NT2/D1 (cell line): Measurements from ENCODE around the gene KCTD15.

ENCODE experiments used
- SUZ12 ChIP-seq: IDR thresholded peaks from 2 replicates; pipeline ENCODE4 v1.6.1; 2011; ENCODE audit not compliant: insufficient read length, insufficient read depth; ENCODE audit errors: extremely low read depth
- YY1 ChIP-seq: IDR thresholded peaks from 2 replicates; pipeline ENCODE4 v1.6.1; 2011; ENCODE audit not compliant: insufficient read length, insufficient read depth

DNA sequence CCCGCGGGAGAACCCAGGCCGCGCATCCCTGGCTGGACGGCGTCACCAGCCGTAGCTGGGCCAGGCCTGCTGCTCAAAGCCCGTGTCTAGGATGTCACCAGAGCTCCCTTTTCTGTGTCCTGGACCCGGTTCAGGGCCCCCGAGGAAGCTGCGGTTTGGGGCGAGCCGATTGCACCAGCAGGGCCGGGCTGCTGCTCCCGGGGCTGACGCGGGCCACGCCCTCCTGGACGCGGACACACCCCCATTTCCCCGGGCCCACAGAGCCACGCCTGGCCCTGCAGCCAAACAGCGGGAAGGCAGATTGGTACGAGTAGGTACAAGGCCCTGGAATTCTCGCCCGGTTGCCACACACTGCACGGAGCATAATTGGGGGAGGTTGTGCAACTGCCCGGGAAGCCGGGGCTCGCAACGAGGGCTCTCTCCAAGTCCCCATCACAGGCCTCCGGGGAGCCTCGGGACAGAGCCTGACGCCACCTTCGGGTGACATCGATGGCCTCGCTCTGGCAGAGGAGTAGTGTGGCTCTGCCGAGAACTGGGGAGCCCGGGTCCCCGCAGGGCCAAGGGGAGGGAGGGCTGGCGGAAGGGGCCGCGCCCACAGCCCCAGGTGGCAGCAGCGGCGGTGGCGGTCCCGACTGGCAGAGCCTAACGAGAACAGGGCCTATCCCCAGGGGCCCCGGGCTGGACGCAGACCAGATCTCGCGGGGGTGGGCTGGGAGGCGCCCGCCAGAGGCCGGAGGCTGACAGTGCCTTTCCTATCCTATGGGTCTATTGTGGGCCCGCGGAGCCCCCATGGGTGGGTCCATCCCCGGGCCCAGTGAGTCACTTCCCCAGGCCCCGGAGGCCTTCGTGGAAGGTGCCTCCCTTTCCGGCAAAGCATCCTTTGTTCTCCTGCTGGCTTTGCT, 23.5 kb downstream of the KCTD15 start:
- TF ChIP-seq SUZ12 (no peak), YY1 (no peak)
